Suprapubic skin (tissue), 3 donors: ENCODE measurements around the gene NPHP4.

Experiments used
- CTCF ChIP-seq, 2 donors: fragments of 200-600 bp in 1 of 2; fragments of 450-650 bp in 1 of 2; sonication (generic) in 1 of 2; IDR thresholded peaks; one replicate each; pipeline ENCODE4 v1.5.1; 2016 to 2019; ENCODE audit warnings: antibody characterized with exemption in 2 of 2, mild to moderate bottlenecking in 1 of 2, moderate library complexity in 1 of 2
- POLR2A ChIP-seq, 2 donors: fragments of 450-650 bp; IDR thresholded peaks; one replicate each; pipeline ENCODE4 v1.6.1; 2017; ENCODE audit warnings: antibody characterized with exemption in 2 of 2, mild to moderate bottlenecking in 2 of 2, moderate library complexity in 2 of 2

GRCh38 chr1:5933050-5933449 lies 59.2 kb downstream of the NPHP4 start:
- TF ChIP-seq CTCF (IDR thresholded peaks at IDR 0.05) (no peak), POLR2A (IDR thresholded peaks at IDR 0.05) (no peak)
